IPS-18a (cell line): ENCODE results near the gene ZNF536.

Experiments
- H3K27ac ChIP-seq: one replicate; pipeline ENCODE4 v1.5.1; 2013; ENCODE audit warnings: low read length
- H3K27me3 ChIP-seq: one replicate; pipeline ENCODE4 v1.6.1; 2013; ENCODE audit warnings: mild to moderate bottlenecking, low read length; ENCODE audit not compliant: control insufficient read depth, insufficient read depth
- H3K36me3 ChIP-seq: one replicate; pipeline ENCODE4 v1.6.1; 2013; ENCODE audit warnings: low read depth, low read length; ENCODE audit not compliant: control insufficient read depth
- H3K4me1 ChIP-seq: one replicate; pipeline ENCODE4 v1.6.1; 2013; ENCODE audit warnings: low read depth, low read length; ENCODE audit not compliant: control insufficient read depth
- H3K4me3 ChIP-seq: one replicate; pipeline ENCODE4 v1.5.1; 2013; ENCODE audit warnings: low read length
- H3K9ac ChIP-seq: one replicate; pipeline ENCODE4 v1.6.1; 2013; ENCODE audit warnings: mild to moderate bottlenecking, low read length, moderate library complexity
- H3K9me3 ChIP-seq: one replicate; pipeline ENCODE4 v1.6.1; 2013; ENCODE audit warnings: low read depth, low read length; ENCODE audit not compliant: control insufficient read depth

The ZNF536 gene

DNA sequence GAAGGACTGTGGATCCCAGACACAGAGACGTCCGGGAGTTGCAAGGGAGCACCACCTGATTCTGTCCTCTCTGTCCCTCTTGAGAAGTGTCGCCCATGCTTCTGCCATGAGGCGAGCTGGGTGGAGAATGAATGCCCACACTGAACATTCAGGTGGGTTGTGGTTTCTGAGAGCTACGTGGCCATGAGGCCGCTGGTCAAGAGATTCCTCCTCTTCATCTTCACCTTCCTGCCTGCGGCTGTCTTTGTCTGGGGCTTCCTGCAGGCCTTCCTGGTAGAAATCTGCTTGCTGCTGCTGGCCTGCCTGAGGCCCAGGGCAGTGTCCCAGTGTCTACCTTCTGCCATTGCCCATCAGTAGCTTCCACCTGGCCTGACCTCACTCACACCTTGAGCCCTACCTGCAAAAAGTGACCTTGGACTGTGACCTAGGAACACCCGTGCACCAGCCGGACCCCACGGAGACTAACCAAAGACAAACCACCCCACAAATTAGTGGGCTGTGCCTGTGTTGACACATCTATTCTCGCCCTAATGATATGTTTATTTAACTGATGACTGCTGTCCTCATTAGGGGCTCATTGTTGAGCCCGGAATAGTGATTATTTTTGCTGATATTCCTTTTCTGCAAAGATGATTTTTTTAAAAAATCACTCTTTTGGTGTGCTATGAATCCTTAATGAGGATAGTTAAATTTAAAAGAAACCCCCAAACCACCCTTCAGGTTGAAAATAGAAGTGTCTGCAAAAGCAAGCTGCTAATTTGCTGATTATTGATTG lies 38.7 kb upstream of the ZNF536 start:
- Histone ChIP-seq H3K27me3 (no peaks in the 10 kb centered on the region), H3K9me3 (no peaks in the 10 kb centered on the region), H3K4me1 (no peaks in the 10 kb centered on the region), H3K36me3 (no peaks in the 10 kb centered on the region), H3K4me3 (no peak overlapping the region), H3K9ac (no peak overlapping the region), H3K27ac (no peak overlapping the region)

DNA sequence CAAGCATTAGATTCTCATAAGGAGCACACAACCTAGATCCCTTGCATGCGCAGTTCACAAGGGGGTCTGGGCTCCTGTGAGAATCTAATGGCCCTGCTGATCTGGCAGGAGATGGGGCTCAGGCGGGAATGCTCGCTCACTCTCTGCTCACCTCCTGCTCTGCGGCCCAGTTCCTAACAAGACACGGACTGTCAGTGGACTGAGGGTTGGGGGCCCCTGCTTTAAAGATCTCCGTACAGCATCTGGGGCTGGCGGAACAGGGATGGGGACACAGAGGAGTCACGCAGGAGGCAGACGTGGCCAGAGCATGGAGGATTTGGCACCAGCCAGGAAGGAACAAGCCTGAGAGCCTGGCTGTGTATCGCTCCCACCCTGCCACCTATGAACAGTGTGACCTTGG lies 37.3 kb upstream of the ZNF536 start:
- Histone ChIP-seq H3K9me3 (no peaks in the 10 kb centered on the region), H3K4me3 (no peak overlapping the region), H3K9ac (no peak overlapping the region), H3K4me1 (no peaks in the 10 kb centered on the region), H3K36me3 (no peaks in the 10 kb centered on the region), H3K27ac (no peak overlapping the region), H3K27me3 (no peaks in the 10 kb centered on the region)

DNA sequence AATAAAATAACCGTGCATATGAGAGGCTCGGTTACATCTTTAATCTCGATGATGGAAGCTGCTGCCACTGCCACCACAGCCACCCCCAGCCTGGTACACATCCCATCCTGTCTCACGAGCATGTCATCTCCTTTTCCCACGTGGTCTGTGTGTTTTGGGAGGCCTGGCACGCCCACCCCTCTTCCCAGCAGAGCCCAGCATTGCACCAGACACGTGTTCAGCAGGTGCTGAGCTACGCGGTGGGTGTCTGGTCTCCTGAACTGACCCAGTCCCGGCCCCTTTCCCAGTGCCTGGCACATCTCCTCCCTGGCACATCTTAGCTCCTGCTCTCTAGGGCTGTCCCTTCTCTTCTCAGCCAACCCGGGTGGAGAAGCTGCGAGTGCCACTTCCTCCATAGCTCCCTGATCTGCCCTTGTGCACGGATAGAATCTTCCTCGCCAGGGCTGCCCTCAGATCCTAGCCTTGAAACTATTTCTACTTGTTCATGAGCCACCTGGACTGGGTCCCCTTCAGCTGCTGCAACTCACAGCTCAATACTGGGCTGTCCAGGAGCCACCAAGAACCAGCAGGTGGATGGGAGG lies 36.8 kb upstream of the ZNF536 start:
- Histone ChIP-seq H3K27me3 (no peaks in the 10 kb centered on the region), H3K4me3 (no peak overlapping the region), H3K4me1 (no peaks in the 10 kb centered on the region), H3K27ac (no peak overlapping the region), H3K36me3 (no peaks in the 10 kb centered on the region), H3K9me3 (no peaks in the 10 kb centered on the region), H3K9ac (no peak overlapping the region)

DNA sequence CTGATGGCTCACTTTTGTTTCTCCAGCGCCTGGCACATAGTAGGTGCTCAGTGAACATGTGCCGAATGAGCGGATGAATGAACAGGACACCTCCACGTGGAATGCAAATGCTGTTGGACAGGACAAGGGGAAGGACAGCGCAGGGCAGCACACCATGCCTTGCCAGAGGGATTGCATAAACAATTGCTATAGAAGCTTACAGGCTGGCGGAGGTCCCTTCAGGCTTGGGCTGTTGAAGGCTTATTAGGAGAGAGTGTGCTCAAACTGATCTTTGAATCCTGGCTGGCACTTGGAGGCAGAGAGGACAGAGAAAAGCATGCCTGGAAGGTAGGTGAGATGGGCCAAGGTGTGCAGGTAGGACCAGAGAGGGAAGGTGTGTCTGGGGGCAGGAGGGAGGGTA lies 35.9 kb upstream of the ZNF536 start:
- Histone ChIP-seq H3K9me3 (no peaks in the 10 kb centered on the region), H3K27ac (no peak overlapping the region), H3K27me3 (no peaks in the 10 kb centered on the region), H3K36me3 (no peaks in the 10 kb centered on the region), H3K4me3 (no peak overlapping the region), H3K9ac (no peak overlapping the region), H3K4me1 (no peaks in the 10 kb centered on the region)

DNA sequence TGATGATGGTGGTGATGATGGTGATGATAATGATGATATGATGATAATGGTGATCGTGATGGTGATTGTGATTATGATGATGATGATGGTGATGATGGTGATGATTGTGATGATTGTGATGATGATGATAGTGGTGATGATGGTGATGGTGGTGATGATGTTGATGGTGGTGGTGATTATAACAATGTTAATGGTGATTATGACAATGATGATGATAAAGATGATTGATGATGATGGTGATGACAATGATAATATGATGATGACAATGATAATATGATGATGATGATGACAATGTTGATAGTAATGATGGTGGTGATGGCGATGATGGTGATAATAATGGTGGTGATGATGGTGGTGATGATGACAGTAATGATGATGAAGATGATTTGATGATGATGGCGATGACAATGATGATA lies 34.1 kb upstream of the ZNF536 start:
- no peak overlapping the region for H3K27ac ChIP-seq
- H3K27me3 ChIP-seq, result no peaks in the 10 kb centered on the region
- H3K4me3 ChIP-seq, result no peak overlapping the region
- H3K4me1 ChIP-seq, result no peaks in the 10 kb centered on the region
- H3K9me3 ChIP-seq, result no peaks in the 10 kb centered on the region
- H3K9ac ChIP-seq, result no peak overlapping the region
- no peaks in the 10 kb centered on the region for H3K36me3 ChIP-seq

DNA sequence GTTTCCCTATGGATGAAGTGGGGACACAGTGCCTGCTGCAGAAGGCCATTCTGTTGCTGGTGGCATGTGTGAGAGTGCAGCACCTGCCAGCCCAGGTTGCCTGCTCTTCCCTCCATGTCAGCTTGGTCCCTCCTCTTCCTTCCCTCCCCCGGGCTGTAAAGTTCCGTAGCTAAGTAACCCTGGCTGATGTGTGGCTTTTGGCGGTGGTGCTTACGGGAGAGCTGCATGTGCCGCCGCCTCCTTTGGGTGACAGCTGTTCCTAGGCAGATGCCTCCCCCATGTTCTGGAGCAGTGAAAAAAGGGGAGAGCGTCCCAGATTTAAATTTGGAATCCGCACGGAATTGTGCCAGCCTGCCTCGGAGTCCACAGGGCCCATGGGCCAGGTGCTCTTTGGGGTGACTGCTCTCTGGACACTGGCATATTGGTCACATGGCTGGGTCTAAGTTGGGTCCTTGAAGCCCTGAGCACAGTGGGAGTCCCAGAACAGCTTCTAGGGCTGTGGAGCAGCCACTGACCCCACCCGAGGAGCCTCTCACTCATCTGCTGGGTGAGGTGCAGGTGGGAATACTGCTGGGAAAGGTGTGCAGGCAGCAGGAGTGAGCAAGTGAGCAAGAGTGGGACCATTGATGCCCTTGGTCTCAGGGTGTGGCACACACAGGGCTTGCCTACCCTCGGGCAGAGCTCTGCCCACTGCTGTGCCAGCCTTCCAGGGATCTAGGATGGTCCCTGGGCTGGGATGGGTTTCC lies 33.1 kb upstream of the ZNF536 start:
- Histone ChIP-seq H3K27me3 (no peaks in the 10 kb centered on the region), H3K9me3 (no peaks in the 10 kb centered on the region), H3K4me1 (no peaks in the 10 kb centered on the region), H3K4me3 (no peak overlapping the region), H3K9ac (no peak overlapping the region), H3K36me3 (no peaks in the 10 kb centered on the region), H3K27ac (no peak overlapping the region)

DNA sequence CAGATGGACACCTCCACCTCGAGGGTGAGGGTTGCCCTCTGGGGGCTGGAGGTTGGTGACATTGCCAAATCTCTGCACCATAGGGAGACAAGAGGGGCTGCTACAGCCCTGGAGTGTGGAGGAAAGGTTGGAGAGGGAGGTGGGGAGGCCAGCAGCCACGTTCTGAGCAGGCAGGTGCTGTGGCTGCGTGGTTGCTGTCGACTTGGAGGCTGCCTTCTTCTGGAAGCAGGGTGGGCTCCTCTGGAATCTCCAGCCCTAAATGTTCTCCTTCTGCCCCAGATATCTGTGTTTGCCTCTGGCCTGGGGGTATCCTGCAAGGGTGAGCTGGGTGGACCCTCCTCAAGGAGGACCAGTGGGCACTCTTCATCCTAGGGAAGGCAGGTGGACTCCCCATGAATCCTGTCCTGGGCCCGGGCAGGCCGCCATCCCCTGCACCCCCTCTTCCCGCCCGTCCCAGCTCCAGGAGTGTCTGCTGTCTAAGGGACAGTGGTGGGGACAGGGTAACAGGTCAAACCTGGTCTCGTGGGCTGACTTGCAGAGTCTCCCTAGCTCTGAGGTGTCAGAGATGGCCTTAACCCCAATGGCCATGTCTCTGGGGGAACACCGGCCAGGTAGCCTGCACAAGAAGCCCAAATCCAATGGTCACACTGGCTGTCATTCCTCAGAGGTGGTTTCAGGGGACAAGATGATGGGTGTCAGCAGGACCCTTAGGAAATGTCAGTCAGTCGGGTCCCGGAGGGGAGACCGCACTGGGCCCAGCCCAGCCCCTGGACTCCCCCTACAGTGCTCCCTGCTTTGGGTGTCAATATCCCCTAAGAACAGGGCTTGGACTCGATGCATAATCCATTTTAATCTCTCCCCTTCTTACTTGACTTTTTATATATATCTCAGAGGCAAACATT lies 32.3 kb upstream of the ZNF536 start:
- Histone ChIP-seq H3K4me3 (no peak overlapping the region), H3K27me3 (no peaks in the 10 kb centered on the region), H3K36me3 (no peaks in the 10 kb centered on the region), H3K9me3 (no peaks in the 10 kb centered on the region), H3K9ac (no peak overlapping the region), H3K27ac (no peak overlapping the region), H3K4me1 (no peaks in the 10 kb centered on the region)

DNA sequence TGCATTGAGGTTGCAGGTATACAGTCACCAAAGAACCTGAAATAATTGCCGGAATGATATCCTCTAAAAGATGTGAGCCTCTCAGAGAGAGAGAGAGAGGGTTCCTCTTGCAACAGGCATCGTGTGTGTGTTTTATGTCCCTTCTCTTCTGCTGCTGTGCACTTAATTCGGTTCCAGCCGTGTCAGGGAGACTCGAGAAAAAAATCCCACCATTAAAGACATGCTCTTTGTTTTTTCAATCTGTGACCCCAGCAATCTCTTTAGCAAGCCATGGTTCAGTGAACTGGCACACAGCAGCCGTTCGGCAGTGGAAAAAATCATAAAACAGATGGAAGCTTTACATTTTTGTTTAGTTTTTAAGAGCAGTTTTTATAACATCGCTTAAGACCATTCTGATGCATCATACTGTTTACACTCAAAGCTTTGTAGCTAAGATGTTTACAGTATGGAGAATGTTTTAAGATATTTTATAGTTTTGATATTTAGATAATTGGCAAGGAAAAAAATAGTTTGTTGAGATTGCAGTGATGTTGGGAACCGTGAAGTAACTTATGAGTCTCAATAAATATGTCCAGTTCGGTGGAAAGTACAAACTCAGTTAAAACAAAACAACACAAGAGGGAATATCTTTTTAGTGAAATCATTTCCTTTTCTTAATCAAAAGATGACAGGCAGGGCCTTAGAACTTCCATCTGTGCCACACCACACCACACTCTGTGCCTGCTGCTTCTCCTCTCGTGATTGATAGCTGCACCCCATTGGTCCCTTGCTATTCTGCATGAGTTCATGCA lies 31.2 kb upstream of the ZNF536 start:
- Histone ChIP-seq H3K36me3 (no peaks in the 10 kb centered on the region), H3K27me3 (no peaks in the 10 kb centered on the region), H3K9ac (no peak overlapping the region), H3K4me1 (no peaks in the 10 kb centered on the region), H3K9me3 (no peaks in the 10 kb centered on the region), H3K27ac (no peak overlapping the region), H3K4me3 (no peak overlapping the region)

DNA sequence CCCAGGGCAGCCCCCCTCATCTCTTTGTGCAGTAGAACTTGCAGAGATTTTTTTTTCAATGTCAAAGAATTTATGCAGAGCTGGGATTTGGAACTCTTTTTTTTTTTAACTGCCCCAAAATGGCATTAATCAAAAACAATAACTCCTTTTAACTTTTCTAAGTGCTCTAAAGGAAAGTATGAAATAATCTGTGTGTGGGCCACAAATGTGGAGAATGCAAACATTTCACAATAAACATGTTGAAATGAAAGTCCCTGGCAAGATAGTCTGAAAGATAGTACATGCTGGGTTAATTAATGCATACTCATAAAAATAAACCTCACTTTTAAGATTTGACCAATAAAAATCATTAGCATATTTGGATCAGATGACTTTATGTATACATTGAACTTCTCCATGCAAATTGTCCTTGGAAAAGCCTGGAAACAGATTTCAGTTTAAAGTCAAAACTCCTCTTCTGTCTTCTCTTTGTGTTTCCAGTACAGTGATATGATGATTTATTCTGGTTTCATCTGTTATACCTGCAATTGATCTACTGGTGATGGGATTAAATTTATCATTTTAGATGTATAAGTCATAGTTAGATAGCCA lies 30.5 kb upstream of the ZNF536 start:
- Histone ChIP-seq H3K9me3 (no peaks in the 10 kb centered on the region), H3K4me1 (no peaks in the 10 kb centered on the region), H3K36me3 (no peaks in the 10 kb centered on the region), H3K27ac (no peak overlapping the region), H3K9ac (no peak overlapping the region), H3K27me3 (no peaks in the 10 kb centered on the region), H3K4me3 (no peak overlapping the region)

DNA sequence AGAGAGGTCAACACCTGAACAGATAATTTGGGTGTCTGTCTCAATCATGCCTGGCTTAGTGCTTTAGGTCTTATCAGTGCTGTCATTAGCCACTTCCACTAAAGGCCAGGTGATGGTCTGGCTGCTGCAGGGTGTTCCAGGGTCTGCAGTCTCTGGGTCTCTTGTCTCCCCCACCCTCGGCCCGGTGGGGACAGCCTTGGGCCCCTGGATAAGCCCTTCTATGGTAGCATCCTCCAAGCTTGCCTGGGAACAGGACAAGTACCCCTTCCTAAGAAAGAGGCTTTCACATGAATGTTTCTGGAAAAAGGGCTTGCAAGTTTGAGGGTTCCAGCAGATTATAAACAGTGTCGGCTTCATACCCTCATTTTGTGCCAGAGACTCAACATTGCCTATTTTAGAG lies 29.3 kb upstream of the ZNF536 start:
- H3K9ac ChIP-seq, result no peak overlapping the region
- no peaks in the 10 kb centered on the region for H3K36me3 ChIP-seq
- no peaks in the 10 kb centered on the region for H3K9me3 ChIP-seq
- no peak overlapping the region for H3K27ac ChIP-seq
- no peaks in the 10 kb centered on the region for H3K27me3 ChIP-seq
- H3K4me3 ChIP-seq, result no peak overlapping the region
- H3K4me1 ChIP-seq, result no peaks in the 10 kb centered on the region
